HL-60 (cell line): ENCODE results near the gene COL18A1.
A peak's percentile ranks its signal among the peaks of the same experiment; 100 is the strongest.

Experiments
- DNase-seq, 2 experiments: peaks; one replicate each; pipeline ENCODE4 v3.0.0-alpha.2; 2010 to 2020; ENCODE audit warnings: low read depth in 1 of 2, low spot score in 1 of 2
- H3K27ac ChIP-seq: fragments of 250-450 bp; sonication (Bioruptor Pico); replicated peaks from 2 replicates; pipeline ENCODE4 v1.5.1; 2020; ENCODE audit warnings: mild to moderate bottlenecking, moderate library complexity
- H3K27me3 ChIP-seq: fragments of 250-450 bp; sonication (Bioruptor Pico); 2 replicates; pipeline ENCODE4 v1.5.1; 2021; ENCODE audit warnings: mild to moderate bottlenecking, moderate library complexity; ENCODE audit not compliant: insufficient read depth, poor library complexity, severe bottlenecking
- H3K4me3 ChIP-seq: replicated peaks from 2 replicates; pipeline ENCODE4 v1.5.1; 2011; ENCODE audit warnings: mild to moderate bottlenecking, control low read depth, low read length; ENCODE audit not compliant: insufficient read depth
- CTCF ChIP-seq: IDR thresholded peaks from one replicate; pipeline ENCODE4 v1.5.1; 2011; ENCODE audit warnings: low read length, control low read depth, inconsistent platforms; ENCODE audit not compliant: insufficient read depth
- GABPA ChIP-seq: IDR thresholded peaks from 2 replicates; pipeline ENCODE4 v1.6.1; 2012; ENCODE audit warnings: low read depth
- POLR2AphosphoS5 ChIP-seq: IDR thresholded peaks from 2 replicates; pipeline ENCODE4 v1.6.1; 2012; ENCODE audit warnings: low read depth
- REST ChIP-seq: IDR thresholded peaks from 2 replicates; pipeline ENCODE4 v1.6.1; 2012; ENCODE audit warnings: low read depth; ENCODE audit not compliant: insufficient replicate concordance
- SPI1 ChIP-seq: IDR thresholded peaks from 2 replicates; pipeline ENCODE4 v1.6.1; 2012; ENCODE audit warnings: low read depth, mild to moderate bottlenecking, borderline replicate concordance

COL18A1 gene

GRCh38 chr21:45511007-45511406 is 106.0 kb downstream of the COL18A1 start:
- Histone ChIP-seq H3K27me3 (peaks cover 7% of the 10 kb centered on the region), H3K4me3 (no peak overlapping the region), H3K27ac (no peak overlapping the region)
- TF ChIP-seq SPI1 (no peak), POLR2AphosphoS5 (0 out of 2 replicates have a peak, but pooled peaks have one; percentile 4), CTCF (no peak), GABPA (no peak)
- DNase-seq: no peak

- Histone ChIP-seq H3K4me3 (no peak overlapping the region), H3K27me3 (no peaks in the 10 kb centered on the region), H3K27ac (no peak overlapping the region)
- TF ChIP-seq CTCF: no peak
- TF ChIP-seq POLR2AphosphoS5: no peak; the same call in 1 of the 2 replicates
- no peak for TF ChIP-seq REST
- no peak for TF ChIP-seq GABPA
- TF ChIP-seq SPI1: no peak
- no peak for DNase-seq
These were observed 106.9 kb downstream of the COL18A1 start for GRCh38 chr21:45511661-45512431.

- no peak for TF ChIP-seq REST
- DNase-seq: no peak
- Histone ChIP-seq H3K27ac (no peak overlapping the region), H3K4me3 (no peak overlapping the region), H3K27me3 (no peaks in the 10 kb centered on the region)
These were observed 107.6 kb downstream of the COL18A1 start for GRCh38 chr21:45512626-45513002.

GRCh38 chr21:45513003-45513717 is 108.2 kb downstream of the COL18A1 start:
- H3K4me3 ChIP-seq: no peak overlapping the region
- TF ChIP-seq SPI1 (no peak), GABPA (no peak), POLR2AphosphoS5 (no peak; the same call in 1 of the 2 replicates), REST (no peak), CTCF (no peak)
- H3K27me3 ChIP-seq: no peaks in the 10 kb centered on the region
- H3K27ac ChIP-seq: no peak overlapping the region
- no peak for DNase-seq
